ENCODE results near the gene ANKHD1.
"Not testable (repeated sequence)": the region's sequence is repeated elsewhere in the genome, so short reads cannot be mapped to it uniquely, and the experiment has no call there.

GRCh38 chr5:140421375-140421774 is 19.7 kb downstream of the ANKHD1 start:
- TF ChIP-seq POLR2A, CTCF (IDR thresholded peaks at IDR 0.05): not testable (repeated sequence)

Data from uterus (tissue), 2 donors.